ENCODE measurements around the gene PPIL3. TPM values are rescaled to one million over a fixed set of nuclear protein-coding genes. Genes with fewer than 3 reads are reported as not detected.

Gene PPIL3
- total RNA-seq, 1 donor from 2014 or later: 31.2 TPM

DNA sequence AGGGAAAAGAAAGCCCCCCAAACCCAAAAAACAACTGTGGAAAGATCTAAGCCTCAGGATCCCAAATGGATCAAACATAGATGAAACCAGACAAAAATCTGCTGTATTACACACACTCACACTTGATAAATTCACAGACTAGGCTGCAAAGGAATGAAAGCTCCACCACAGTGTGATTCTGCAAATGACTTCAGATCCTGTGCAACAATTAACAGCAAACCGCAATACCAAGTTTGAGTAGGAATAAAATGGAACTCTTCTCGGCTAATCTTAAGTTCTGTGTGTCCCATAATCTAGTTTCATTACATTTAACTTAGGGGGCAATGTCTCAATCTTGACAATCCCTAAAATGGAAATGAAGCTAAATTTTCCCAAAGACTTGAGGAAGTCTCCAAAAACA, 36.3 kb downstream of the PPIL3 start:
- Histone ChIP-seq H3K27ac (no peak overlapping the region), H3K9me3 (no peaks in the 10 kb centered on the region), H3K27me3 (no peaks in the 10 kb centered on the region), H3K4me1 (peaks cover 3% of the 10 kb centered on the region), H3K4me3 (no peak overlapping the region), H3K36me3 (peaks cover 76% of the 10 kb centered on the region)
- ATAC-seq (no peak), DNase-seq (no peak)
- intact Hi-C loops (cut with DNase I): no loop called here
- TF ChIP-seq, protein P1, sequence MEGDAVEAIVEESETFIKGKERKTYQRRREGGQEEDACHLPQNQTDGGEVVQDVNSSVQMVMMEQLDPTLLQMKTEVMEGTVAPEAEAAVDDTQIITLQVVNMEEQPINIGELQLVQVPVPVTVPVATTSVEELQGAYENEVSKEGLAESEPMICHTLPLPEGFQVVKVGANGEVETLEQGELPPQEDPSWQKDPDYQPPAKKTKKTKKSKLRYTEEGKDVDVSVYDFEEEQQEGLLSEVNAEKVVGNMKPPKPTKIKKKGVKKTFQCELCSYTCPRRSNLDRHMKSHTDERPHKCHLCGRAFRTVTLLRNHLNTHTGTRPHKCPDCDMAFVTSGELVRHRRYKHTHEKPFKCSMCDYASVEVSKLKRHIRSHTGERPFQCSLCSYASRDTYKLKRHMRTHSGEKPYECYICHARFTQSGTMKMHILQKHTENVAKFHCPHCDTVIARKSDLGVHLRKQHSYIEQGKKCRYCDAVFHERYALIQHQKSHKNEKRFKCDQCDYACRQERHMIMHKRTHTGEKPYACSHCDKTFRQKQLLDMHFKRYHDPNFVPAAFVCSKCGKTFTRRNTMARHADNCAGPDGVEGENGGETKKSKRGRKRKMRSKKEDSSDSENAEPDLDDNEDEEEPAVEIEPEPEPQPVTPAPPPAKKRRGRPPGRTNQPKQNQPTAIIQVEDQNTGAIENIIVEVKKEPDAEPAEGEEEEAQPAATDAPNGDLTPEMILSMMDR (IDR thresholded peaks at IDR 0.05): no peak

- ATAC-seq (no peak), DNase-seq (no peak)
- Histone ChIP-seq H3K4me3 (no peak overlapping the region), H3K4me1 (no peaks in the 10 kb centered on the region), H3K27me3 (no peaks in the 10 kb centered on the region), H3K36me3 (peaks cover 66% of the 10 kb centered on the region), H3K9me3 (no peaks in the 10 kb centered on the region), H3K27ac (no peak overlapping the region)
- TF ChIP-seq, protein P1 (IDR thresholded peaks at IDR 0.05): no peak
- intact Hi-C loops (cut with DNase I): no loop called here
Observed at GRCh38 chr2:200851398-200852248, 37.3 kb downstream of the PPIL3 start.

DNA sequence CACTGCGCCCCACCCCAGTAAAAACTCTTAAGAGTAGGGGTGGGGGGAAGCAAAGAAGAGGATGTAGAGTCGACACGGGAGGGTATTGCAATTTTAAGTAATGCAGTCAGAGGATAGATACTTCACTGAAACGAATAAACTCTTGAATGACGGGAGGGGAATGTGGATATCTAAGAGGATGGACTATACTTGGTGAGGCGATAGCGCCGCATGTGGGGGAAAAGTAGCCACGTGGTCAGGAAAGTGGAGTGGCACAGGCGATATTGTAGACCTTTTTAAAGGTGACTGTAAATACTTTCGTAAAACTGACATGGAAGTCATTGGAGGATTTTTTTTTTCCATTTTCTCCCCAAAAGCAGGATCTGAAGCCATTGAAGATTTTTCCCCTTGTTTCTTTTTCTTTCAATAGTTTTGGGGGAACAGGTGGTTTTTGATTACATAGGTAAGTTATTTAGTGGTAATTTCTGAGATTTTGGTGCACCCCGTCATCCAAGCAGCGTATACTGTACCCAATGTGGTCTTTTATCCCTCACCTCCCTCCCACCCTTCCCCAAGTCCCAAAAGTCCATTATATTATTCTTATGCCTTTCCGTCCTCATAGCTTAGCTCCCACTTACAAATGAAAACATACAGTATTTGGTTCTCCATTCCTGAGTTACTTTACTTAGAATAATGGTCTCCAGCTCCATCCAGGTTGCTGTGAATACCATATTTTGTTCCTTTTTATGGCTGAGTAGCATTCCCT, 38.2 kb downstream of the PPIL3 start:
- DNase-seq (no peak), ATAC-seq (no peak)
- no peaks in the 10 kb centered on the region for H3K27me3 ChIP-seq
- H3K9me3 ChIP-seq: no peaks in the 10 kb centered on the region
- H3K4me3 ChIP-seq: no peak overlapping the region
- TF ChIP-seq, protein P1 (IDR thresholded peaks at IDR 0.05): no peak
- H3K27ac ChIP-seq: no peak overlapping the region
- peaks cover 56% of the 10 kb centered on the region for H3K36me3 ChIP-seq
- intact Hi-C loops (cut with DNase I): no loop called here
- no peaks in the 10 kb centered on the region for H3K4me1 ChIP-seq

DNA sequence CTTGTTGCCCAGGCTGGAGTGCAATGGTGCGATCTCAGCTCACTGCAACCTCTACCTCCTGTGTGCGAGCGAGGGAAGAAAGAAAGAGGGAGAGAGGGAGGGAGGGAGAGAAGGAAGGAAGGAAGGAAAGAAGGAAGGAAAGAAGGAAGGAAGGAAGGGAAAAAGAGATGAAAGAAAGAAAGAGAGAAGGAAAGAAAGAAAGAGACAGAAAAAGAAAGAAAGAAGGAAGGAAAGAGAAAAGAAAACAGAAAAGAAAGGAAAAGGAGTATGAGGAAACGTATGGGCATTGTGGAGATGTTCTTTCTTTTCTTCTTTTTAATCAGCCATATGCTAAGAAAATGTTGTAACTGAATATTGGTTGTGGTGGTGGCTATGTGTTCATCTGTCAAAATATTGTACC, 40.9 kb downstream of the PPIL3 start:
- Histone ChIP-seq H3K4me3 (no peak overlapping the region), H3K4me1 (no peaks in the 10 kb centered on the region), H3K9me3 (no peaks in the 10 kb centered on the region), H3K27ac (no peak overlapping the region), H3K36me3 (peaks cover 29% of the 10 kb centered on the region), H3K27me3 (no peaks in the 10 kb centered on the region)
- ATAC-seq (no peak), DNase-seq (no peak)
- TF ChIP-seq, protein P1 (IDR thresholded peaks at IDR 0.05): no peak
- intact Hi-C loops (cut with DNase I): no loop called here

DNA sequence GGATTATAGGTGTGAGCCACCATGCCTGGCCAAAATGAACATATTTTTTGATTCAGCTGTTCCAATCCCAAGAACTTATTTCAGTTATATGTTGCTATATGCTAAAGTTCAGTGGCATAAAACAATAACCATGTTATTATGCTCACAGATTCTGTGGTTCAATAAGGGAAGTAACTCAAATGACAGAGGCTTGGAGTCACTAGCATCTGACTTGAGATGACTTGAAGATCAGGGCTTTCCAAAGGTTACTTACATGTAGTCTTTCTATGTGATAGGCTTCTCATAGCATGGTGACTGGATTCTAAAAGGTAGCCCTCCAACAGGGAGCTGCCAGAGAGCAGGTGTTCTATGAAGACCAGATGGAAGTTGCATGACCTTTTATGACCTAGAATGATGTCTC, 41.6 kb downstream of the PPIL3 start:
- Histone ChIP-seq H3K27ac (no peak overlapping the region), H3K36me3 (peaks cover 22% of the 10 kb centered on the region), H3K4me1 (no peaks in the 10 kb centered on the region), H3K4me3 (no peak overlapping the region), H3K27me3 (no peaks in the 10 kb centered on the region), H3K9me3 (no peaks in the 10 kb centered on the region)
- ATAC-seq: no peak
- DNase-seq: no peak
- TF ChIP-seq, protein P1 (IDR thresholded peaks at IDR 0.05): no peak
- intact Hi-C loops (cut with DNase I): no loop called here
